Osteoblast (primary cell): ENCODE measurements around the gene CNKSR3. TPM values are rescaled to one million over a fixed set of nuclear protein-coding genes. Genes with fewer than 3 reads are reported as not detected.

Experiments
- DNase-seq: peaks from one replicate; pipeline ENCODE4 v3.0.0; 2011; ENCODE audit warnings: low spot score, mixed read lengths; ENCODE audit not compliant: insufficient read length; ENCODE audit errors: missing footprints
- H2AFZ ChIP-seq: 2 replicates; pipeline ENCODE4 v1.6.0; 2011; ENCODE audit warnings: mild to moderate bottlenecking, low read length
- H3K27ac ChIP-seq: 2 replicates; pipeline ENCODE4 v1.5.1; 2011; ENCODE audit warnings: mild to moderate bottlenecking, low read depth, low read length, moderate library complexity
- H3K27me3 ChIP-seq: 2 replicates; pipeline ENCODE4 v1.6.0; 2012; ENCODE audit warnings: mild to moderate bottlenecking, control low read depth, inconsistent platforms, low read length, moderate library complexity; ENCODE audit not compliant: insufficient read depth
- H3K36me3 ChIP-seq: 2 replicates; pipeline ENCODE4 v1.5.1; 2011; ENCODE audit warnings: mild to moderate bottlenecking, low read length, control low read depth, moderate library complexity; ENCODE audit not compliant: insufficient read depth
- H3K4me1 ChIP-seq: 2 replicates; pipeline ENCODE4 v1.5.1; 2011; ENCODE audit warnings: mild to moderate bottlenecking, low read length, control low read depth, moderate library complexity; ENCODE audit not compliant: insufficient read depth
- H3K4me2 ChIP-seq: 2 replicates; pipeline ENCODE4 v1.6.0; 2011; ENCODE audit warnings: mild to moderate bottlenecking, low read length; ENCODE audit not compliant: insufficient read depth
- H3K4me3 ChIP-seq: fragments of 200-600 bp; sonication (generic); 3 replicates; pipeline ENCODE4 v1.5.1; 2012; ENCODE audit warnings: mild to moderate bottlenecking, low read length, inconsistent platforms; ENCODE audit not compliant: insufficient read depth
- H3K79me2 ChIP-seq: 2 replicates; pipeline ENCODE4 v1.6.0; 2012; ENCODE audit warnings: mild to moderate bottlenecking, low read length, control low read depth, inconsistent platforms; ENCODE audit not compliant: insufficient read depth
- H3K9me3 ChIP-seq: 2 replicates; pipeline ENCODE4 v1.5.1; 2011; ENCODE audit warnings: low read depth, low read length, control low read depth
- H4K20me1 ChIP-seq: 2 replicates; pipeline ENCODE4 v1.6.0; 2012; ENCODE audit warnings: mild to moderate bottlenecking, low read length, control low read depth; ENCODE audit not compliant: insufficient read depth
- total RNA-seq: library from RNA; depleted of rRNA; stranded (reverse); fragments of >200 nt; gene quantifications from 2 replicates; pipeline ENCODE4 v1.2.3, GENCODE V29; 2012
- TF ChIP-seq, protein P1 (sequence below): IDR thresholded peaks from 2 replicates; pipeline ENCODE4 v1.5.1; 2011; ENCODE audit warnings: mild to moderate bottlenecking, low read depth, low read length, moderate library complexity; ENCODE audit errors: extremely low read depth

CNKSR3 gene
- total RNA-seq, 1 donor: 5.4 TPM

DNA sequence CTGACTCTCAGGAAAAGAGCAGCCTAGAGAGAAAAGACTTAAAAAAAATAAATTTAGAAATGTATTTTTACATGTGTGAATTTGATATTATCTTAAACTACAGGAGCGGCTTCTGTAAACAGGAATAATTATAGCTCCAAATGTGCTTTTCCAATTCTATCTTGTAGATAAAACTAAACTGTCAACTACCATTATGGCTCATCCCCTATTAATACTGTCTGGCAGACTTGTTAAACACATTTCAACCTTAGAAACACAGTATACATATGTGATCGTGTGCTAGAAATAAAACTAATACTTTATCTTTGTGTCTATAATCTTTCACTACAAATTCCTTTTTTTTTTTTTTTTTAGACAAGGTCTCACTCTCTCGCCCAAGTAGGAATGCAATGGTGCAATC, 75.8 kb downstream of the CNKSR3 start:
- H3K4me3 ChIP-seq: no peak overlapping the region
- TF ChIP-seq, protein P1, sequence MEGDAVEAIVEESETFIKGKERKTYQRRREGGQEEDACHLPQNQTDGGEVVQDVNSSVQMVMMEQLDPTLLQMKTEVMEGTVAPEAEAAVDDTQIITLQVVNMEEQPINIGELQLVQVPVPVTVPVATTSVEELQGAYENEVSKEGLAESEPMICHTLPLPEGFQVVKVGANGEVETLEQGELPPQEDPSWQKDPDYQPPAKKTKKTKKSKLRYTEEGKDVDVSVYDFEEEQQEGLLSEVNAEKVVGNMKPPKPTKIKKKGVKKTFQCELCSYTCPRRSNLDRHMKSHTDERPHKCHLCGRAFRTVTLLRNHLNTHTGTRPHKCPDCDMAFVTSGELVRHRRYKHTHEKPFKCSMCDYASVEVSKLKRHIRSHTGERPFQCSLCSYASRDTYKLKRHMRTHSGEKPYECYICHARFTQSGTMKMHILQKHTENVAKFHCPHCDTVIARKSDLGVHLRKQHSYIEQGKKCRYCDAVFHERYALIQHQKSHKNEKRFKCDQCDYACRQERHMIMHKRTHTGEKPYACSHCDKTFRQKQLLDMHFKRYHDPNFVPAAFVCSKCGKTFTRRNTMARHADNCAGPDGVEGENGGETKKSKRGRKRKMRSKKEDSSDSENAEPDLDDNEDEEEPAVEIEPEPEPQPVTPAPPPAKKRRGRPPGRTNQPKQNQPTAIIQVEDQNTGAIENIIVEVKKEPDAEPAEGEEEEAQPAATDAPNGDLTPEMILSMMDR: no peak
- DNase-seq: no peak
- H3K79me2 ChIP-seq: no peaks in the 10 kb centered on the region
- H3K27me3 ChIP-seq: no peaks in the 10 kb centered on the region
- H3K4me2 ChIP-seq: no peak overlapping the region
- no peaks in the 10 kb centered on the region for H4K20me1 ChIP-seq
- H3K4me1 ChIP-seq: peaks cover 16% of the 10 kb centered on the region
- H3K9me3 ChIP-seq: no peaks in the 10 kb centered on the region
- H2AFZ ChIP-seq: no peak overlapping the region
- H3K36me3 ChIP-seq: no peaks in the 10 kb centered on the region
- H3K27ac ChIP-seq: no peak overlapping the region

DNA sequence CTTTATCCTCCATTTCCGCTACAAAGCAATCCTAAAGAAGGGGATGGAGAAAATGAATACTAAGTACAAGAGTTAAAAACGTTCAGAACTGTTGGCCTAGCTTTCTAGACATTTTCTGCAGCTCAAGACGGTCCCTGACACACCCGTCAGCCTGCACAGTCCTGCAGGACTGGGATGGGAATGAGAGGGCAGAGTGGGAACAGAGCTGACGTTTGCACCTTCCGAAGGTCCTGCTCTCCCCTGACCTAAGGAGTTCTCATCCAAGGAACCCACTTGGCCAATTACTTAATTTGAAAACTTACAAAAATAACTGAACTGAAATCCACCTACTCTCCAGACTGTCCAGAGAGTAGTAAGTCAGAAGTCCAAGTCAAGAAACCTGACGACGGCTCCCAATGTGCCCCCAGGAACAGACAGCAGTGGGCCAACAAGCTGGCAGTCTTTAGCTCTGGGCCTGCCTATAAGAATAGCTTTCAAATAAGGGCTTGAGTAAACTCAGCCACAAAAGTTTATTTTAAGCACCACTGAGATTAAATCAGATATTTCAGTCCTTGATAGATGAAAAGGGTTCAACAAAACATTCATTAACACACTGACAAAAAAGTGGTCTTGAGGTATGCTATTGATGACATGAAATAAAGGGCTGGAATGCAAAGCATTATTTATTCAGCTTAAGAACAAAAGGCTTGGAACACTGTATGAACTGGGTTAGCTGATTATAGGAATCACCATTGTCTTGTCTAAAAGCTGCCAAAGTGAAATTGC, 76.8 kb downstream of the CNKSR3 start:
- H3K27me3 ChIP-seq: no peaks in the 10 kb centered on the region
- H2AFZ ChIP-seq: no peak overlapping the region
- peak; percentile 73 for DNase-seq
- no peaks in the 10 kb centered on the region for H3K79me2 ChIP-seq
- H3K27ac ChIP-seq: no peak overlapping the region
- no peak overlapping the region for H3K4me3 ChIP-seq
- no peak overlapping the region for H3K4me2 ChIP-seq
- H3K4me1 ChIP-seq: peaks cover 23% of the 10 kb centered on the region
- no peaks in the 10 kb centered on the region for H4K20me1 ChIP-seq
- TF ChIP-seq, protein P1: no peak
- H3K9me3 ChIP-seq: no peaks in the 10 kb centered on the region
- H3K36me3 ChIP-seq: no peaks in the 10 kb centered on the region

DNA sequence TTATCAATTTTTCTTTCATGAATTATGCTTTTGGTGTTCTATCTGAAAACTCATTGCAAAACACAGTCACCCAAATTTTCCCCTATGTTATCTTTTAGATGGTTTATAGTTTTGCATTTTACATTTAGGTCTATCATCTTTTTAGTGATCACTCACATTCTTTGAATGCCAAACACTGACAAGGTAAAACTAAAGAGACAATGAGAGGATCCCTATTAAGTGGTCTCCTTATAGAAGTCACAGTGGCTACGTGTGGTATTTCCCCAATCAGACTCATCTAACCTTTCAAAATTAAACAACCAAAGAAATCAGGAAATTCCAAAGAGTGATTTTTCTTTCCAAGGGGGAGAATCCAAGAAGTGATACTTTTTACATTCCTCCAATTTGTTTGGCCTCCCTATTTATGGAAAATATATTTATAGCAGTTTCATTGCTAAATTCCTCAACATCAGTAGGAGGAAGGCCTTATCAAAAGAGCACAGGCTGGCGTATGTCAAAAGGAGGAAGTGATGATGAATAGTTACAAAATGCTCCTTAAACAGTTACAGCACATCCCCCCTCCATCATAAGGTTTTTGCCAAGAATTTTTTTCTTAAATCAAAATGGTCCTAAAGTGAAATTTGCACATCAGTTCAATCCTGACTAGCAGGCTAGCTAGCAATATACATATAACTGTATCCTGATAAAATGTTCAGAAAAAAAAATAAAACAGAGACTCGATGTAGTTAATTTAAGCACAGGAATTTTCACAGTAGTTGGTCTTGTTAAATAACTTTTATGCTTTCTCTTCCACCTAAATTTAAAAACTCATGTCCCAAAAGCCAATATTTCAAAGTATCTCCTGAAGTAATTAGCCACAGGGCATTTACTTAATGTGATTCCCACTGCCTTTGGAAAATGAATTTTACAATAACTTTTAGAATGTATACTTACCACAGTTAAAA, 77.7 kb downstream of the CNKSR3 start:
- Histone ChIP-seq H4K20me1 (no peaks in the 10 kb centered on the region), H3K79me2 (no peaks in the 10 kb centered on the region), H3K36me3 (no peaks in the 10 kb centered on the region), H3K4me2 (peak overlapping the region; percentile 31), H3K9me3 (no peaks in the 10 kb centered on the region), H3K27ac (no peak overlapping the region), H3K27me3 (no peaks in the 10 kb centered on the region), H2AFZ (peak overlapping the region; percentile 22), H3K4me3 (no peak overlapping the region), H3K4me1 (peaks cover 23% of the 10 kb centered on the region)
- TF ChIP-seq, protein P1: no peak
- no peak for DNase-seq

DNA sequence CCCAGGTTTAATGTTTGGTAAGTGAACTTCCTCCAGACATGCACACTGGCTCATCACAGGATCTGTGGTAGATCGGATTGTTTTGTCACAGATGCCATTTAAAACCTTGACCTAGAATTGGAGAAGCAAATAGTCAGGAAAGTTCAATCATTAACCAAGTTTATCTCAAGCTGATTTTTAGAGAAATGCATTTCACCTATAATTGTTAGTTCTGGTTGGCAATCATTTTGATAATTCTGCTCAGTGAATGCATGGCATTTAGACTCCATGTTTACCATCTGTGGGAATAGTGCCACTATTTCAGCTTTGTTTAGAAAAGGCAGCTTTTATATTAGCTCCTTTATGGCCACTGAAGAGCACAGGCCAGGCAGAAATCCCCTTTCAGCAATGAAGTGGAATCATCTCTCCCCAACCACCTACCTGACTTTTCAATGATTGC, 80.0 kb downstream of the CNKSR3 start:
- Histone ChIP-seq H3K4me1 (peaks cover 23% of the 10 kb centered on the region), H2AFZ (no peak overlapping the region), H3K27ac (no peak overlapping the region), H3K79me2 (no peaks in the 10 kb centered on the region), H4K20me1 (no peaks in the 10 kb centered on the region), H3K36me3 (no peaks in the 10 kb centered on the region), H3K27me3 (no peaks in the 10 kb centered on the region), H3K4me2 (no peak overlapping the region), H3K9me3 (no peaks in the 10 kb centered on the region), H3K4me3 (no peak overlapping the region)
- no peak for DNase-seq
- TF ChIP-seq, protein P1: no peak
